ENCODE results near the gene JAZF1. TPM values are rescaled to one million over a fixed set of nuclear protein-coding genes. Genes with fewer than 3 reads are reported as not detected.

JAZF1 gene
- total and polyA plus RNA-seq, 2 donors (not counting 1 experiment from before 2014, with no cell fraction given) = 14.0 to 38.6 TPM

- no peaks in the 10 kb centered on the region for H3K4me1 Mint-ChIP-seq
Measured at GRCh38 chr7:27836536-27836935, 344.1 kb downstream of the JAZF1 start.

GRCh38 chr7:27835376-27835775 is 345.2 kb downstream of the JAZF1 start:
- intact Hi-C loops (cut with micrococcal nuclease) = no loop called here
- ATAC-seq (ENCODE audit: low read depth) (no peak), DNase-seq (no peak)
- no peak overlapping the region for H3K27ac ChIP-seq (ENCODE audit: low read length in 2 of 2)
- H3K79me2 ChIP-seq (ENCODE audit: control insufficient read depth, insufficient read depth, low read length) = no peaks in the 10 kb centered on the region
- H3K27me3 Mint-ChIP-seq = no peaks in the 10 kb centered on the region
- no peak overlapping the region for H3K27ac Mint-ChIP-seq
- H3K9me3 Mint-ChIP-seq (ENCODE audit: insufficient read depth) = no peaks in the 10 kb centered on the region
- no peaks in the 10 kb centered on the region for H3K27me3 ChIP-seq (replicated peaks in 1 of 4; ENCODE audit: control extremely low read depth in 1 of 4, control insufficient read depth in 3 of 4, insufficient read depth in 4 of 4, low read length in 3 of 4)
- 100% methylated on average over 2 of the region's 7 CpGs for WGBS (ENCODE audit: insufficient coverage)
- TF ChIP-seq CTCF (IDR thresholded peaks at IDR 0.05) = no peak
- no peak for TF ChIP-seq EZH2 (IDR thresholded peaks at IDR 0.05; ENCODE audit: borderline replicate concordance, insufficient read depth, low read depth, low read length, poor library complexity, severe bottlenecking)
- H3K4me1 Mint-ChIP-seq = no peaks in the 10 kb centered on the region
- H3K4me3 Mint-ChIP-seq = no peak overlapping the region
- peaks cover 20 to 81% of the 10 kb centered on the region in 2 experiments for H3K36me3 ChIP-seq (replicated peaks in 1 of 2; ENCODE audit: control extremely low read depth in 1 of 2, control insufficient read depth in 1 of 2, extremely low read depth in 1 of 2, insufficient read depth in 2 of 2, low read length in 1 of 2)
- no peaks in the 10 kb centered on the region for H3K4me1 ChIP-seq (ENCODE audit: control insufficient read depth in 2 of 2, insufficient read depth in 2 of 2, low read length in 2 of 2)
- ChIA-PET POLR2A (no interaction called here), CTCF (interaction anchor here (1.5 kb wide), 1 partner anchor 86 kb away, joined by 9 read pairs; no protein-coding TSS in a partner anchor)
- H3K4me3 ChIP-seq (ENCODE audit: control extremely low read depth in 1 of 5, extremely low read depth in 1 of 5, insufficient read depth in 1 of 5, low read depth in 2 of 5, low read length in 4 of 5) = no peak overlapping the region
- no peak overlapping the region for H2AFZ ChIP-seq (ENCODE audit: insufficient read depth, low read depth, low read length, poor library complexity, severe bottlenecking)
- H4K20me1 ChIP-seq (ENCODE audit: control insufficient read depth, insufficient read depth, low read length, poor library complexity, severe bottlenecking) = peaks cover 4% of the 10 kb centered on the region
- no peak overlapping the region for H3K4me2 ChIP-seq (replicated peaks; ENCODE audit: low read depth, low read length, poor library complexity, severe bottlenecking)
- no peaks in the 10 kb centered on the region for H3K9me3 ChIP-seq (ENCODE audit: control extremely low read depth in 1 of 3, control insufficient read depth in 2 of 3, insufficient read depth in 1 of 3, low read length in 2 of 3)
- no peak overlapping the region for H3K9ac ChIP-seq (ENCODE audit: low read length)

More at GRCh38 chr7:27836536-27836935, 344.1 kb downstream of the JAZF1 start:
- Mint-ChIP-seq H3K4me3 (no peak overlapping the region), H3K27ac (no peak overlapping the region), H3K27me3 (no peaks in the 10 kb centered on the region), H3K9me3 (ENCODE audit: insufficient read depth) (no peaks in the 10 kb centered on the region)
- intact Hi-C loops (cut with micrococcal nuclease) = no loop called here
- Histone ChIP-seq H2AFZ (ENCODE audit: insufficient read depth, low read depth, low read length, poor library complexity, severe bottlenecking) (no peak overlapping the region), H3K27ac (ENCODE audit: low read length in 2 of 2) (no peak overlapping the region), H3K4me3 (ENCODE audit: control extremely low read depth in 1 of 5, extremely low read depth in 1 of 5, insufficient read depth in 1 of 5, low read depth in 2 of 5, low read length in 4 of 5) (no peak overlapping the region), H4K20me1 (ENCODE audit: control insufficient read depth, insufficient read depth, low read length, poor library complexity, severe bottlenecking) (peaks cover 4% of the 10 kb centered on the region), H3K4me1 (ENCODE audit: control insufficient read depth in 2 of 2, insufficient read depth in 2 of 2, low read length in 2 of 2) (no peaks in the 10 kb centered on the region), H3K4me2 (replicated peaks; ENCODE audit: low read depth, low read length, poor library complexity, severe bottlenecking) (no peak overlapping the region), H3K9me3 (ENCODE audit: control extremely low read depth in 1 of 3, control insufficient read depth in 2 of 3, insufficient read depth in 1 of 3, low read length in 2 of 3) (no peaks in the 10 kb centered on the region), H3K9ac (ENCODE audit: low read length) (no peak overlapping the region), H3K36me3 (replicated peaks in 1 of 2; ENCODE audit: control extremely low read depth in 1 of 2, control insufficient read depth in 1 of 2, extremely low read depth in 1 of 2, insufficient read depth in 2 of 2, low read length in 1 of 2) (peaks cover 18 to 79% of the 10 kb centered on the region in 2 experiments), H3K27me3 (replicated peaks in 1 of 4; ENCODE audit: control extremely low read depth in 1 of 4, control insufficient read depth in 3 of 4, insufficient read depth in 4 of 4, low read length in 3 of 4) (no peaks in the 10 kb centered on the region), H3K79me2 (ENCODE audit: control insufficient read depth, insufficient read depth, low read length) (no peaks in the 10 kb centered on the region)
- ChIA-PET POLR2A (no interaction called here), CTCF (interaction anchor here (0.5 kb wide), 1 partner anchor 135 kb away, joined by 3 read pairs; no protein-coding TSS in a partner anchor)
- DNase-seq (no peak), ATAC-seq (ENCODE audit: low read depth) (no peak)
- TF ChIP-seq CTCF (IDR thresholded peaks at IDR 0.05) (no peak), EZH2 (IDR thresholded peaks at IDR 0.05; ENCODE audit: borderline replicate concordance, insufficient read depth, low read depth, low read length, poor library complexity, severe bottlenecking) (no peak)
- whole genome bisulfite sequencing (ENCODE audit: insufficient coverage) = 100% methylated on average over 1 of the region's 2 CpGs

Data from B cell (primary cell).